Measurements from ENCODE around the gene TMEM171.

The TMEM171 gene

GRCh38 chr5:73120222-73121118 is at the start of gene TMEM171:
Gene TMEM171, plus strand, starts transcription at chr5:73120575. Its CDS starts 2,799 bp downstream, at chr5:73123374.
- peak; percentile 70 for DNase-seq (ENCODE audit: low spot score)

GRCh38 chr5:73081093-73081492 is 39.3 kb upstream of the TMEM171 start:
- DNase-seq (ENCODE audit: low spot score): no peak

- DNase-seq (ENCODE audit: low spot score): no peak
Observed at GRCh38 chr5:73088026-73088425, 32.3 kb upstream of the TMEM171 start.

GRCh38 chr5:73093943-73094342 is 26.4 kb upstream of the TMEM171 start:
- no peak for DNase-seq (ENCODE audit: low spot score)

- DNase-seq (ENCODE audit: low spot score): no peak
Observed at GRCh38 chr5:73094415-73094814, 26.0 kb upstream of the TMEM171 start.

GRCh38 chr5:73095564-73096238 is 24.7 kb upstream of the TMEM171 start:
- DNase-seq (ENCODE audit: low spot score): no peak

GRCh38 chr5:73096239-73096575 is 24.2 kb upstream of the TMEM171 start:
- no peak for DNase-seq (ENCODE audit: low spot score)

GRCh38 chr5:73097740-73098139 is 22.6 kb upstream of the TMEM171 start:
- DNase-seq (ENCODE audit: low spot score): no peak

- no peak for DNase-seq (ENCODE audit: low spot score)
Observed at GRCh38 chr5:73100109-73100508, 20.3 kb upstream of the TMEM171 start.

GRCh38 chr5:73103870-73104299 is 16.5 kb upstream of the TMEM171 start:
- DNase-seq (ENCODE audit: low spot score): no peak

GRCh38 chr5:73104326-73104725 is 16.0 kb upstream of the TMEM171 start:
- no peak for DNase-seq (ENCODE audit: low spot score)

GRCh38 chr5:73106335-73106734 is 14.0 kb upstream of the TMEM171 start:
- DNase-seq (ENCODE audit: low spot score): no peak

- DNase-seq (ENCODE audit: low spot score): no peak
Observed at GRCh38 chr5:73110190-73110589, 10.2 kb upstream of the TMEM171 start.

GRCh38 chr5:73111536-73111935 is 8.8 kb upstream of the TMEM171 start:
- DNase-seq (ENCODE audit: low spot score): no peak

GRCh38 chr5:73112359-73112758 is 8.0 kb upstream of the TMEM171 start:
- no peak for DNase-seq (ENCODE audit: low spot score)

GRCh38 chr5:73114044-73114688 is 6.2 kb upstream of the TMEM171 start:
- no peak for DNase-seq (ENCODE audit: low spot score)

- no peak for DNase-seq (ENCODE audit: low spot score)
Observed at GRCh38 chr5:73115399-73116051, 4.8 kb upstream of the TMEM171 start.

GRCh38 chr5:73116506-73116905 is 3.9 kb upstream of the TMEM171 start:
- DNase-seq (ENCODE audit: low spot score): no peak

GRCh38 chr5:73117088-73117740 is 3.2 kb upstream of the TMEM171 start:
- DNase-seq (ENCODE audit: low spot score): no peak

- DNase-seq (ENCODE audit: low spot score): no peak
Observed at GRCh38 chr5:73118391-73118973, 1.9 kb upstream of the TMEM171 start.

GRCh38 chr5:73119451-73120157 is 771 bp upstream of the TMEM171 start:
- peak; percentile 57 for DNase-seq (ENCODE audit: low spot score)

Data from ecto neural progenitor cell (in vitro differentiated cells).